CD4-positive, alpha-beta T cell (primary cell): ENCODE data around the gene CYBA. TPM values are rescaled to one million over a fixed set of nuclear protein-coding genes. Genes with fewer than 3 reads are reported as not detected.

Experiments
- ATAC-seq: fragments of 200-7000 bp; cut with Tn5 transposase; one replicate; pipeline ENCODE4 v1.10.0; 2022; ENCODE audit warnings: mild to moderate bottlenecking; ENCODE audit not compliant: poor library complexity
- CTCF ChIA-PET: fragments of 350-600 bp; sonication (Branson Sonifier 250); formaldehyde crosslinking; loops from one replicate; lab custom pipeline; 2021; ENCODE audit warnings: antibody characterized with exemption, inconsistent platforms; lab: Charles Lee
- POLR2A ChIA-PET: fragments of 350-600 bp; sonication (Branson Sonifier 250); formaldehyde crosslinking; loops from one replicate; lab custom pipeline; 2021; ENCODE audit warnings: antibody characterized with exemption, inconsistent platforms; lab: Charles Lee
- DNase-seq, 14 experiments: peaks; one replicate each; pipeline ENCODE4 v3.0.0-alpha.2; 2013 to 2020; ENCODE audit warnings: mixed read lengths in 2 of 14
- H3K27ac ChIP-seq, 2 donors: one replicate each; pipeline versions ENCODE4 v1.5.1 to v1.7.0; 2013; ENCODE audit warnings: low read length in 2 of 2, low read depth in 1 of 2, mild to moderate bottlenecking in 1 of 2
- H3K27me3 ChIP-seq, 2 experiments: 1 replicate in 1 of 2; 2 replicates in 1 of 2; pipeline versions ENCODE4 v1.6.1 to v1.7.0; 2013; ENCODE audit warnings: low read length in 2 of 2, control low read depth in 1 of 2, mild to moderate bottlenecking in 1 of 2, moderate library complexity in 1 of 2; ENCODE audit not compliant: insufficient read depth in 2 of 2, control insufficient read depth in 1 of 2
- H3K36me3 ChIP-seq: one replicate; pipeline ENCODE4 v1.6.1; 2013; ENCODE audit warnings: low read length, control low read depth; ENCODE audit not compliant: insufficient read depth
- H3K4me1 ChIP-seq: one replicate; pipeline ENCODE4 v1.6.1; 2013; ENCODE audit warnings: low read length, control low read depth; ENCODE audit not compliant: insufficient read depth
- H3K4me3 ChIP-seq: one replicate; pipeline ENCODE4 v1.5.1; 2013; ENCODE audit warnings: mild to moderate bottlenecking, low read length, moderate library complexity
- H3K9me3 ChIP-seq, 2 experiments: 1 replicate in 1 of 2; 2 replicates in 1 of 2; pipeline versions ENCODE4 v1.6.1 to v1.7.0; 2013; ENCODE audit warnings: low read length in 2 of 2, mild to moderate bottlenecking in 2 of 2, control low read depth in 1 of 2, moderate library complexity in 1 of 2; ENCODE audit not compliant: control insufficient read depth in 1 of 2, insufficient read depth in 1 of 2
- H3K27ac Mint-ChIP-seq: one replicate; pipeline ENCODE4 v1.8.0; 2020; ENCODE audit warnings: mixed read lengths
- H3K27me3 Mint-ChIP-seq: one replicate; pipeline ENCODE4 v1.8.0; 2021; ENCODE audit warnings: mixed read lengths
- H3K36me3 Mint-ChIP-seq: one replicate; pipeline ENCODE4 v1.8.0; 2021; ENCODE audit warnings: low read depth, mixed read lengths
- H3K4me1 Mint-ChIP-seq: one replicate; pipeline ENCODE4 v1.8.0; 2021; ENCODE audit warnings: low read depth, mixed read lengths
- H3K4me3 Mint-ChIP-seq: one replicate; pipeline ENCODE4 v1.8.0; 2020; ENCODE audit warnings: mild to moderate bottlenecking, mixed read lengths
- H3K9me3 Mint-ChIP-seq: one replicate; pipeline ENCODE4 v1.8.0; 2020; ENCODE audit warnings: mixed read lengths
- intact Hi-C, 2 experiments: fragments of 100-400 bp; cut with DNase I in 1 of 2; cut with micrococcal nuclease in 1 of 2; formaldehyde crosslinking; loops; one replicate each; pipeline versions ENCODE4 v1.15.1 to v1.9.0; 2023 to 2025; cut with DNase I, micrococcal nuclease
- total RNA-seq, 174 experiments: library from RNA in 2 of 174; stranded (reverse) in 2 of 174; gene quantifications; one replicate each; pipeline ENCODE4 v1.2.3 and lab custom pipeline; 2021 to 2026
- TF ChIP-seq, protein P1 (sequence below): fragments of 200-600 bp; IDR thresholded peaks from one replicate; pipeline ENCODE4 v1.8.0; 2022; ENCODE audit warnings: antibody characterized with exemption, mild to moderate bottlenecking

CYBA gene
- total RNA-seq, 2 experiments from 2014 or later: 292 to 294 TPM

DNA sequence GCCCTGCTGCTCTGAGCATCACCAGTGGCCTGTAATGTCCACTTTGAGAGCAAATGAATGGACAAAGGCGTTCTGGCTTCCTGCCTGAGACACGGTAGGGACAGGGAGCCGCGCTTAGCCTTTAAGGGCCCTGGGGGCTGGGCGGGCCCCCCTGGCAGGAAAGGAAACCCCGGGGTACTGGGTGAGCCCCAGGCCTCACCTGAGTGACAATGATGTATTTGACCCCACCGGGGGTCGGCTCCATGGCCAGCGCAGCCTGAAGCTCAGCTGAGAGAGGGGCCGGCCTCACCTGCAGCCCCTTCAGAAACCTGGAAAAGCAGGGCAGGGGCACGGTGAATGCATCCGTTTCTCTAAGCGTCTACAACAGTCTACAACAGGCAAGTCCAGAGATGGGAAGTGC is 2.2 kb upstream of the CYBA start:
- DNase-seq: no peak
- Mint-ChIP-seq H3K36me3 (peaks cover 19% of the 10 kb centered on the region), H3K27ac (peak overlapping the region; percentile 65), H3K9me3 (no peaks in the 10 kb centered on the region), H3K27me3 (no peaks in the 10 kb centered on the region), H3K4me3 (peak overlapping the region; percentile 30), H3K4me1 (peaks cover 14% of the 10 kb centered on the region)
- Histone ChIP-seq H3K4me1 (peaks cover 40% of the 10 kb centered on the region), H3K36me3 (peaks cover 26% of the 10 kb centered on the region), H3K9me3 (no peaks in the 10 kb centered on the region), H3K27ac (no peak overlapping the region), H3K27me3 (no peaks in the 10 kb centered on the region), H3K4me3 (no peak overlapping the region)
- no peak for ATAC-seq
- ChIA-PET POLR2A (interaction anchor here (1.0 to 1.5 kb wide), 2 partner anchors 10 to 11 kb away, joined by 4 read pairs; partner anchors contain the start of gene MVD), CTCF (no interaction called here)
- intact Hi-C loops: loop anchor here (5.0 kb wide), 1 partner anchor 34 kb away; the partner anchor contains the start of gene SNAI3 (in 2 of the 2)
- TF ChIP-seq, protein P1, sequence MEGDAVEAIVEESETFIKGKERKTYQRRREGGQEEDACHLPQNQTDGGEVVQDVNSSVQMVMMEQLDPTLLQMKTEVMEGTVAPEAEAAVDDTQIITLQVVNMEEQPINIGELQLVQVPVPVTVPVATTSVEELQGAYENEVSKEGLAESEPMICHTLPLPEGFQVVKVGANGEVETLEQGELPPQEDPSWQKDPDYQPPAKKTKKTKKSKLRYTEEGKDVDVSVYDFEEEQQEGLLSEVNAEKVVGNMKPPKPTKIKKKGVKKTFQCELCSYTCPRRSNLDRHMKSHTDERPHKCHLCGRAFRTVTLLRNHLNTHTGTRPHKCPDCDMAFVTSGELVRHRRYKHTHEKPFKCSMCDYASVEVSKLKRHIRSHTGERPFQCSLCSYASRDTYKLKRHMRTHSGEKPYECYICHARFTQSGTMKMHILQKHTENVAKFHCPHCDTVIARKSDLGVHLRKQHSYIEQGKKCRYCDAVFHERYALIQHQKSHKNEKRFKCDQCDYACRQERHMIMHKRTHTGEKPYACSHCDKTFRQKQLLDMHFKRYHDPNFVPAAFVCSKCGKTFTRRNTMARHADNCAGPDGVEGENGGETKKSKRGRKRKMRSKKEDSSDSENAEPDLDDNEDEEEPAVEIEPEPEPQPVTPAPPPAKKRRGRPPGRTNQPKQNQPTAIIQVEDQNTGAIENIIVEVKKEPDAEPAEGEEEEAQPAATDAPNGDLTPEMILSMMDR: no peak

GRCh38 chr16:88652762-88653063 is 1.9 kb upstream of the CYBA start:
- ChIA-PET CTCF (no interaction called here), POLR2A (interaction anchor here (1.5 kb wide), 1 partner anchor 11 kb away, joined by 4 read pairs; no protein-coding TSS in a partner anchor)
- H3K4me3 ChIP-seq: no peak overlapping the region
- H3K27me3 ChIP-seq: no peaks in the 10 kb centered on the region
- Mint-ChIP-seq H3K27ac (no peak overlapping the region), H3K36me3 (peaks cover 19% of the 10 kb centered on the region), H3K27me3 (no peaks in the 10 kb centered on the region), H3K4me3 (peak overlapping the region; percentile 30), H3K9me3 (no peaks in the 10 kb centered on the region), H3K4me1 (peaks cover 14% of the 10 kb centered on the region)
- peaks cover 44% of the 10 kb centered on the region for H3K4me1 ChIP-seq
- TF ChIP-seq, protein P1: no peak
- peaks cover 26% of the 10 kb centered on the region for H3K36me3 ChIP-seq
- no peaks in the 10 kb centered on the region for H3K9me3 ChIP-seq
- DNase-seq: peak in 1 of 14 experiments; percentile 21
- no peak for ATAC-seq
- H3K27ac ChIP-seq: peak overlapping the region in 1 of 2 donors; percentile 81
- intact Hi-C loops: loop anchor here (5.0 kb wide), 1 partner anchor 35 kb away; the partner anchor contains the start of gene SNAI3 (in 2 of the 2)

GRCh38 chr16:88651989-88652761 is 1.3 kb upstream of the CYBA start:
- ChIA-PET POLR2A (interaction anchor here (1.5 kb wide), 1 partner anchor 12 kb away, joined by 4 read pairs; no protein-coding TSS in a partner anchor), CTCF (no interaction called here)
- Mint-ChIP-seq H3K9me3 (no peaks in the 10 kb centered on the region), H3K27me3 (no peaks in the 10 kb centered on the region), H3K36me3 (peaks cover 19% of the 10 kb centered on the region), H3K4me3 (peak overlapping the region; percentile 62), H3K4me1 (peaks cover 14% of the 10 kb centered on the region), H3K27ac (peak overlapping the region; percentile 95)
- intact Hi-C loops: loop anchor here (1.0 to 5.0 kb wide), 4 partner anchors 11 to 49 kb away; partner anchors contain the start of genes SNAI3 (in 2 of the 2) and MVD (in 1 of the 2)
- DNase-seq: peak in 1 of 14 experiments; percentile 39
- TF ChIP-seq, protein P1: no peak
- Histone ChIP-seq H3K4me3 (peak overlapping the region; percentile 96), H3K4me1 (peaks cover 50% of the 10 kb centered on the region), H3K36me3 (peaks cover 26% of the 10 kb centered on the region), H3K27ac (peak overlapping the region; percentile 81 to 94), H3K27me3 (no peaks in the 10 kb centered on the region), H3K9me3 (no peaks in the 10 kb centered on the region)
- no peak for ATAC-seq
